ENCODE data around the gene DTNB.

Gene DTNB

DNA sequence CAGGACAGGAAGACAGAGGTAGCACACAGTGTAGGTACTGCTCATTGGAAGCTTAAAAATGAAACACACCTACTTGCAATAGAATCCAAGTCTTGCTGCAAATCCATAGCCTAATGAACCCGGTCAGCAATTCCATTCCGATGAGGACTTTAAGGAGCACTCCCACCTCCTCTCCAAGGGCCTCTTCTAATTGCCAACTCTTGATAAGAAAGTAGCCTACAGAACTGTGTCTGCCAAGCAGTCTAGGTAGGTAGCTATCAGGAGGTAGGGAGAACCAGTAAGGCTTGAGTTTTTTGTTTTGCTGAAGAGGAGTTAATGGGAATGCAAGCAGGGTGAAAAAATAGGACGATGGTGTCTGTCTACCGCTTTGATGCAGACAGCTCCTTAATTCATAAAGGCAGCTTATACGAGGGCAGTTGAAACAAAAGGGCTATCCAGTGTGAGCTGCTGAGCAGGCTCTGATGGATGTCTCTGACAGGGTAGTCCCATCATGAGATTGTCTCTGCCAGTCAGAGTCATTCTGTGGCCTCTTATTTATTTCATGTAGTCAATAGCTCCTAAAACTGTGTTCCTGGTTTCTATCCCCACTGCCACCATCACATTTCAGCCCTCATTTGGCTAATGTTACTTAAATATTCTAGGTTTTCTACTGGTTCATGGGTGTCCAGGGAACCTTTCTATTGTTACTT is 176.0 kb downstream of the DTNB start:
- no peak overlapping the region for H3K27ac ChIP-seq (replicated peaks)
- H3K4me3 ChIP-seq (replicated peaks; ENCODE audit: insufficient read depth, low read length) = no peak overlapping the region

DNA sequence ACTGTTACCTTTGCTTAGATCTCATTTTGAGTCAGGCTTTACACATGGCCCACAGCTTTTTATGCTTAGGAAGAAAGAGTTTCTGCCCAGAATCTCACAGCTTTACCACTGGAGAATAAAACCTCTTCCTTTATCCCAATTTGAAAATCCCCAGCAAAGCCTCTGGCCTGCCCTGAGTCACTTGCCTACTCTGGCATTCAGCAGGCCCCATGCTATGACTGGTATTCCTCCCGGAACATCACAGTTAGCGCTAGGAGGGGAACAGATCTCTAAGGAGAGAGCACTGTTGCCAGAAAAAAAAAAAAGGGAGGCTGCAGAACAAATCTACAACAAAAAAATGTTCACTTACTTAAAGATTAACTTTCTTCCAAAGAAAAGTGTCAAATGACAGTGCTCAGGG is 178.8 kb downstream of the DTNB start:
- TF ChIP-seq GABPA (IDR thresholded peaks at IDR 0.05; ENCODE audit: low read depth) = no peak
- no peak for TF ChIP-seq SPI1 (IDR thresholded peaks at IDR 0.05; ENCODE audit: borderline replicate concordance, low read depth)
- TF ChIP-seq, protein P1, sequence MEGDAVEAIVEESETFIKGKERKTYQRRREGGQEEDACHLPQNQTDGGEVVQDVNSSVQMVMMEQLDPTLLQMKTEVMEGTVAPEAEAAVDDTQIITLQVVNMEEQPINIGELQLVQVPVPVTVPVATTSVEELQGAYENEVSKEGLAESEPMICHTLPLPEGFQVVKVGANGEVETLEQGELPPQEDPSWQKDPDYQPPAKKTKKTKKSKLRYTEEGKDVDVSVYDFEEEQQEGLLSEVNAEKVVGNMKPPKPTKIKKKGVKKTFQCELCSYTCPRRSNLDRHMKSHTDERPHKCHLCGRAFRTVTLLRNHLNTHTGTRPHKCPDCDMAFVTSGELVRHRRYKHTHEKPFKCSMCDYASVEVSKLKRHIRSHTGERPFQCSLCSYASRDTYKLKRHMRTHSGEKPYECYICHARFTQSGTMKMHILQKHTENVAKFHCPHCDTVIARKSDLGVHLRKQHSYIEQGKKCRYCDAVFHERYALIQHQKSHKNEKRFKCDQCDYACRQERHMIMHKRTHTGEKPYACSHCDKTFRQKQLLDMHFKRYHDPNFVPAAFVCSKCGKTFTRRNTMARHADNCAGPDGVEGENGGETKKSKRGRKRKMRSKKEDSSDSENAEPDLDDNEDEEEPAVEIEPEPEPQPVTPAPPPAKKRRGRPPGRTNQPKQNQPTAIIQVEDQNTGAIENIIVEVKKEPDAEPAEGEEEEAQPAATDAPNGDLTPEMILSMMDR (IDR thresholded peaks at IDR 0.05; ENCODE audit: insufficient read depth, low read length) = no peak
- TF ChIP-seq POLR2AphosphoS5 (IDR thresholded peaks at IDR 0.05; ENCODE audit: low read depth) = no peak
- TF ChIP-seq, protein P2, sequence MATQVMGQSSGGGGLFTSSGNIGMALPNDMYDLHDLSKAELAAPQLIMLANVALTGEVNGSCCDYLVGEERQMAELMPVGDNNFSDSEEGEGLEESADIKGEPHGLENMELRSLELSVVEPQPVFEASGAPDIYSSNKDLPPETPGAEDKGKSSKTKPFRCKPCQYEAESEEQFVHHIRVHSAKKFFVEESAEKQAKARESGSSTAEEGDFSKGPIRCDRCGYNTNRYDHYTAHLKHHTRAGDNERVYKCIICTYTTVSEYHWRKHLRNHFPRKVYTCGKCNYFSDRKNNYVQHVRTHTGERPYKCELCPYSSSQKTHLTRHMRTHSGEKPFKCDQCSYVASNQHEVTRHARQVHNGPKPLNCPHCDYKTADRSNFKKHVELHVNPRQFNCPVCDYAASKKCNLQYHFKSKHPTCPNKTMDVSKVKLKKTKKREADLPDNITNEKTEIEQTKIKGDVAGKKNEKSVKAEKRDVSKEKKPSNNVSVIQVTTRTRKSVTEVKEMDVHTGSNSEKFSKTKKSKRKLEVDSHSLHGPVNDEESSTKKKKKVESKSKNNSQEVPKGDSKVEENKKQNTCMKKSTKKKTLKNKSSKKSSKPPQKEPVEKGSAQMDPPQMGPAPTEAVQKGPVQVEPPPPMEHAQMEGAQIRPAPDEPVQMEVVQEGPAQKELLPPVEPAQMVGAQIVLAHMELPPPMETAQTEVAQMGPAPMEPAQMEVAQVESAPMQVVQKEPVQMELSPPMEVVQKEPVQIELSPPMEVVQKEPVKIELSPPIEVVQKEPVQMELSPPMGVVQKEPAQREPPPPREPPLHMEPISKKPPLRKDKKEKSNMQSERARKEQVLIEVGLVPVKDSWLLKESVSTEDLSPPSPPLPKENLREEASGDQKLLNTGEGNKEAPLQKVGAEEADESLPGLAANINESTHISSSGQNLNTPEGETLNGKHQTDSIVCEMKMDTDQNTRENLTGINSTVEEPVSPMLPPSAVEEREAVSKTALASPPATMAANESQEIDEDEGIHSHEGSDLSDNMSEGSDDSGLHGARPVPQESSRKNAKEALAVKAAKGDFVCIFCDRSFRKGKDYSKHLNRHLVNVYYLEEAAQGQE (IDR thresholded peaks at IDR 0.05; ENCODE audit: insufficient replicate concordance, low read depth) = no peak

More for the DNA sequence above, 176.0 kb downstream of the DTNB start:
- TF ChIP-seq POLR2AphosphoS5 (IDR thresholded peaks at IDR 0.05; ENCODE audit: low read depth) (no peak), SPI1 (IDR thresholded peaks at IDR 0.05; ENCODE audit: borderline replicate concordance, low read depth) (no peak), GABPA (IDR thresholded peaks at IDR 0.05; ENCODE audit: low read depth) (no peak)
- TF ChIP-seq, protein P2 (IDR thresholded peaks at IDR 0.05; ENCODE audit: insufficient replicate concordance, low read depth) = no peak
- TF ChIP-seq, protein P1 (IDR thresholded peaks at IDR 0.05; ENCODE audit: insufficient read depth, low read length) = no peak
- DNase-seq (ENCODE audit: low read depth in 1 of 2, low spot score in 1 of 2) = no peak
- no peaks in the 10 kb centered on the region for H3K27me3 ChIP-seq (ENCODE audit: insufficient read depth, poor library complexity, severe bottlenecking)

DNA sequence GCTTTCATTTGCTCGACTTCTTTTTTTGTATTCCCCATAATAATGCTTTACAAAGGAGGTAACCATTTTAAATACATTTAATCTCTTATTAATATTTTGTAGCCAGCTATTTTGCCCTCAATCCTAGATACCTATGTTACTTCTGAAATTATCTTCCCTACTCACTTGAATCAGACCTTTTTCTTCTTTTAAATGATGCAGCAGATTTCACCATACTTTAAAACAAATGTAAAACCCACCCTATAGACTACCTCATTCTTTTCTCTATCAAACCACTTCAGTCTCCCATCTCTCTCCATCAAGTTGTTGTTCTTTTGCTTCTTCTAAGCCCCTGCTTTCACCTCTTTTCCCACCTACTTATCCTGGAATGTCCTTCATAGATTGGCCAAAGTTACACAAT is 180.2 kb downstream of the DTNB start:
- no peak for DNase-seq (ENCODE audit: low read depth in 1 of 2, low spot score in 1 of 2)
- Histone ChIP-seq H3K27me3 (ENCODE audit: insufficient read depth, poor library complexity, severe bottlenecking) (no peaks in the 10 kb centered on the region), H3K4me3 (replicated peaks; ENCODE audit: insufficient read depth, low read length) (no peak overlapping the region), H3K27ac (replicated peaks) (no peak overlapping the region)
- TF ChIP-seq POLR2AphosphoS5 (IDR thresholded peaks at IDR 0.05; ENCODE audit: low read depth) = no peak
- no peak for TF ChIP-seq GABPA (IDR thresholded peaks at IDR 0.05; ENCODE audit: low read depth)
- TF ChIP-seq, protein P1 (IDR thresholded peaks at IDR 0.05; ENCODE audit: insufficient read depth, low read length) = no peak
- TF ChIP-seq, protein P2 (IDR thresholded peaks at IDR 0.05; ENCODE audit: insufficient replicate concordance, low read depth) = no peak
- TF ChIP-seq SPI1 (IDR thresholded peaks at IDR 0.05; ENCODE audit: borderline replicate concordance, low read depth) = no peak

More for the DNA sequence above, 178.8 kb downstream of the DTNB start:
- Histone ChIP-seq H3K27ac (replicated peaks) (no peak overlapping the region), H3K4me3 (replicated peaks; ENCODE audit: insufficient read depth, low read length) (no peak overlapping the region), H3K27me3 (ENCODE audit: insufficient read depth, poor library complexity, severe bottlenecking) (no peaks in the 10 kb centered on the region)
- DNase-seq (ENCODE audit: low read depth in 1 of 2, low spot score in 1 of 2) = no peak
